NCI-H128 (cell line): ENCODE measurements around the gene NCAPG2.

Source experiments
- DNase-seq: peaks from one replicate; lab custom pipeline; 2025; ENCODE audit not compliant: unreplicated experiment; lab: John Stamatoyannopoulos, UW

Gene NCAPG2

GRCh38 chr7:158603773-158604755 lies 100.5 kb downstream of the NCAPG2 start:
- no peak for DNase-seq

- DNase-seq, result no peak
These were observed 101.5 kb downstream of the NCAPG2 start for GRCh38 chr7:158602905-158603772.

GRCh38 chr7:158602041-158602440 lies 102.6 kb downstream of the NCAPG2 start:
- DNase-seq, result no peak

GRCh38 chr7:158601090-158601489 lies 103.5 kb downstream of the NCAPG2 start:
- DNase-seq, result no peak

GRCh38 chr7:158596745-158597144 lies 107.9 kb downstream of the NCAPG2 start:
- DNase-seq, result no peak

GRCh38 chr7:158596309-158596708 lies 108.3 kb downstream of the NCAPG2 start:
- DNase-seq, result no peak

GRCh38 chr7:158595068-158595467 lies 109.5 kb downstream of the NCAPG2 start:
- no peak for DNase-seq

- no peak for DNase-seq
These were observed 112.1 kb downstream of the NCAPG2 start for GRCh38 chr7:158592541-158592940.

- DNase-seq, result no peak
These were observed 112.7 kb downstream of the NCAPG2 start for GRCh38 chr7:158591944-158592343.

- DNase-seq, result no peak
These were observed 114.4 kb downstream of the NCAPG2 start for GRCh38 chr7:158590181-158590530.

- DNase-seq, result no peak
These were observed 115.0 kb downstream of the NCAPG2 start for GRCh38 chr7:158589653-158590052.

GRCh38 chr7:158588878-158589442 lies 115.6 kb downstream of the NCAPG2 start:
- DNase-seq, result no peak

GRCh38 chr7:158588085-158588877 lies 116.3 kb downstream of the NCAPG2 start:
- DNase-seq, result no peak

GRCh38 chr7:158587162-158588084 lies 117.2 kb downstream of the NCAPG2 start, which contains the start of gene PTPRN2:
PTPRN2 (minus strand) TSS chr7:158587823.
- DNase-seq, result no peak

- DNase-seq, result no peak
These were observed 118.0 kb downstream of the NCAPG2 start for GRCh38 chr7:158586499-158587161.

GRCh38 chr7:158585721-158586498 lies 118.7 kb downstream of the NCAPG2 start:
- DNase-seq, result no peak

- no peak for DNase-seq
These were observed 120.2 kb downstream of the NCAPG2 start for GRCh38 chr7:158584407-158584806.

GRCh38 chr7:158583810-158584209 lies 120.8 kb downstream of the NCAPG2 start:
- no peak for DNase-seq
